ENCODE results near the gene RAB30. TPM values are rescaled to one million over a fixed set of nuclear protein-coding genes. Genes with fewer than 3 reads are reported as not detected.

The RAB30 gene
- total and polyA plus RNA-seq, 12 donors, result 2.5 to 29.4 (median 21.7) TPM

DNA sequence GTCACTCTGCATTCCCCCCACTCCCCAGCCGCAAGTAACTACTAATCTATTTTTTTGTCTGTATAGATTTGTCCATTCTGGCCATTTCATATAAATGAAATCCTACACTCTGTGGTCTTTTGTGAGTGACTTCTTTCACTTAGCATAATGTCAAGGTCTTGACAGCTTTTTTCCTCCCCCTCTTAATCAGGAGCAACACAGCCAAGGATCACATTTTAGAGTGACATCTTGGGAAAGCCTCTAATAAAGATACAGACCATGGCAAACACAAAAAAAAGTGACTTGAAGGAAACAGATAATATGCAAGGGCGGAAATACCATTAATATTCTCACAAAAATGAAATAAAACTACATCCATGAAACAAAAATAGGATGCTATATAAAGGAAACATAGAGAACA lies 43.9 kb downstream of the RAB30 start:
- 93 to 95% methylated on average over 2 of the region's 2 CpGs for WGBS, 2 donors
- intact Hi-C loops (cut with DNase I), result no loop called here
- no peak for DNase-seq
- H3K36me3 ChIP-seq, result no peaks in the 10 kb centered on the region
- H3K4me1 ChIP-seq, result peaks cover 0 to 67% (median 32%) of the 10 kb centered on the region in 9 donors
- no peaks in the 10 kb centered on the region for H3K9me3 ChIP-seq
- ATAC-seq, result no peak
- no peak overlapping the region for H3K27ac ChIP-seq
- H3K27me3 ChIP-seq, result no peaks in the 10 kb centered on the region
- TF ChIP-seq, protein P1, sequence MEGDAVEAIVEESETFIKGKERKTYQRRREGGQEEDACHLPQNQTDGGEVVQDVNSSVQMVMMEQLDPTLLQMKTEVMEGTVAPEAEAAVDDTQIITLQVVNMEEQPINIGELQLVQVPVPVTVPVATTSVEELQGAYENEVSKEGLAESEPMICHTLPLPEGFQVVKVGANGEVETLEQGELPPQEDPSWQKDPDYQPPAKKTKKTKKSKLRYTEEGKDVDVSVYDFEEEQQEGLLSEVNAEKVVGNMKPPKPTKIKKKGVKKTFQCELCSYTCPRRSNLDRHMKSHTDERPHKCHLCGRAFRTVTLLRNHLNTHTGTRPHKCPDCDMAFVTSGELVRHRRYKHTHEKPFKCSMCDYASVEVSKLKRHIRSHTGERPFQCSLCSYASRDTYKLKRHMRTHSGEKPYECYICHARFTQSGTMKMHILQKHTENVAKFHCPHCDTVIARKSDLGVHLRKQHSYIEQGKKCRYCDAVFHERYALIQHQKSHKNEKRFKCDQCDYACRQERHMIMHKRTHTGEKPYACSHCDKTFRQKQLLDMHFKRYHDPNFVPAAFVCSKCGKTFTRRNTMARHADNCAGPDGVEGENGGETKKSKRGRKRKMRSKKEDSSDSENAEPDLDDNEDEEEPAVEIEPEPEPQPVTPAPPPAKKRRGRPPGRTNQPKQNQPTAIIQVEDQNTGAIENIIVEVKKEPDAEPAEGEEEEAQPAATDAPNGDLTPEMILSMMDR (IDR thresholded peaks at IDR 0.05), result no peak
- no peak overlapping the region for H3K4me3 ChIP-seq

GRCh38 chr11:83027289-83027688 lies 44.4 kb downstream of the RAB30 start:
- no peaks in the 10 kb centered on the region for H3K27me3 ChIP-seq
- no peaks in the 10 kb centered on the region for H3K36me3 ChIP-seq
- no peak overlapping the region for H3K4me3 ChIP-seq
- TF ChIP-seq, protein P1 (IDR thresholded peaks at IDR 0.05), result no peak
- no peak for DNase-seq
- H3K9me3 ChIP-seq, result no peaks in the 10 kb centered on the region
- peaks cover 0 to 62% (median 27%) of the 10 kb centered on the region in 9 donors for H3K4me1 ChIP-seq
- no peak for ATAC-seq
- no peak overlapping the region for H3K27ac ChIP-seq
- 85 to 92% methylated on average over 5 of the region's 5 CpGs for WGBS, 2 donors
- intact Hi-C loops (cut with DNase I), result no loop called here

- Histone ChIP-seq H3K4me3 (no peak overlapping the region), H3K27me3 (no peaks in the 10 kb centered on the region), H3K27ac (no peak overlapping the region), H3K4me1 (peaks cover 0 to 60% (median 26%) of the 10 kb centered on the region in 9 donors), H3K36me3 (no peaks in the 10 kb centered on the region), H3K9me3 (no peaks in the 10 kb centered on the region)
- 81 to 84% methylated on average over 4 of the region's 4 CpGs for WGBS, 2 donors
- DNase-seq, result no peak
- peak in 1 of 8 donors; percentile 39 for ATAC-seq
- intact Hi-C loops (cut with DNase I), result no loop called here
- TF ChIP-seq, protein P1 (IDR thresholded peaks at IDR 0.05), result no peak
Observed at GRCh38 chr11:83026229-83026628, 45.5 kb downstream of the RAB30 start.

GRCh38 chr11:83025267-83025704 lies 46.4 kb downstream of the RAB30 start:
- TF ChIP-seq, protein P1 (IDR thresholded peaks at IDR 0.05), result no peak
- no peaks in the 10 kb centered on the region for H3K36me3 ChIP-seq
- intact Hi-C loops (cut with DNase I), result loop anchor here in 1 of 10 donors (2.0 kb wide), 1 partner anchor 48 kb away; no protein-coding TSS in a partner anchor
- 56 to 71% methylated on average over 2 of the region's 2 CpGs for WGBS, 2 donors
- no peak overlapping the region for H3K27ac ChIP-seq
- H3K4me1 ChIP-seq, result peaks cover 0 to 64% (median 34%) of the 10 kb centered on the region in 9 donors
- no peak for ATAC-seq
- no peak for DNase-seq
- H3K27me3 ChIP-seq, result no peaks in the 10 kb centered on the region
- no peak overlapping the region for H3K4me3 ChIP-seq
- no peaks in the 10 kb centered on the region for H3K9me3 ChIP-seq

Data from heart right ventricle (tissue), 16 donors.